ENCODE data around the gene SMCP.

SMCP gene

DNA sequence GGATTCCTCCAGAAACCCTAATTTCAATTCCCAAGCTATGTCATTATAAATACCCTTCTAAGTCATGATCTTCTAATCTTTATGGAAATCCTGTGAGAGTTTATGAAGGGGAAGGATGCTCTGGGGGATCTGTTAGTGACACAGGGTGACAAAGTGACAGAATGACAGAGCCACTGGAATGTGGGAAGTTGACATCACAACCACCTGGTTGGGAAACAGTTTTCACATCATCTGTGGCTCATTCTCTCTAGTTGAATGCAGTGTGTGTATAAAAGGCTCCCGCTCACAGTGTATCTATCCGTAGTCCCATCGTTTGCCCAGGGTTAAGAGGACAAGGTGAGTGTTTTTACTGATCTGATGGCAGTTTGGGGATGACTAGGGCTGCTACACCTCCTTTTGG lies 18.4 kb upstream of the SMCP start, which contains the start of gene LCE7A:
Gene LCE7A (plus strand): TSS at position 301 of the 400 bp plus-strand sequence. CDS start 702 bp downstream, outside the sequence.
- no peaks in the 10 kb centered on the region for H3K9me3 ChIP-seq (ENCODE audit: severe bottlenecking)
- no peak within 1 kb of the TSS for H3K27ac ChIP-seq
- no peak within 1 kb of the TSS for H3K4me3 ChIP-seq (ENCODE audit: low read depth, low read length)
- DNase-seq, result no peak
- no peaks in the 10 kb centered on the region for H3K36me3 ChIP-seq
- H3K27me3 ChIP-seq (ENCODE audit: insufficient read depth, low read depth, severe bottlenecking), result peaks cover 95% of the 10 kb centered on the region
- TF ChIP-seq CTCF (IDR thresholded peaks at IDR 0.05; ENCODE audit: low read depth, low read length), result no peak

DNA sequence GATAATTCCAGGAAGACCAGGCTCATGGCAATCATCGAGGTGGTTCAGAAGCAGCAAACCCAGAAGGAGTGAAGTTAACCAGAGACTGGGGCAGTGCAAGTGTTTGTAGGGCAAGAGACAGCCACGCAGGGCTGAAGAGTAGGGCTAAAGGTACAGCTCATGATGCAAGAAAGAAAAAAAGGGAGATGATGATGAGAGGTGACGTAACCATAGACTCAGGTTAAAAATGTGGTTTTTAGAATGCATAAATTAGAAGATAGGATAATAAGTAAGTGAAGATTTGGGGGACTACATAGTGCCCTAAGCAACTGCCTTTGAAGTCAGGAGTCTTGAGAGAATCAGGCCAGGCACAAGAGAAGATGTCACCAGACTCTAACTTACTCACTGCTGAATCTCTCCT lies 18.0 kb upstream of the SMCP start:
- no peak for TF ChIP-seq CTCF (IDR thresholded peaks at IDR 0.05; ENCODE audit: low read depth, low read length)
- H3K4me3 ChIP-seq (ENCODE audit: low read depth, low read length), result no peak overlapping the region
- no peaks in the 10 kb centered on the region for H3K9me3 ChIP-seq (ENCODE audit: severe bottlenecking)

DNA sequence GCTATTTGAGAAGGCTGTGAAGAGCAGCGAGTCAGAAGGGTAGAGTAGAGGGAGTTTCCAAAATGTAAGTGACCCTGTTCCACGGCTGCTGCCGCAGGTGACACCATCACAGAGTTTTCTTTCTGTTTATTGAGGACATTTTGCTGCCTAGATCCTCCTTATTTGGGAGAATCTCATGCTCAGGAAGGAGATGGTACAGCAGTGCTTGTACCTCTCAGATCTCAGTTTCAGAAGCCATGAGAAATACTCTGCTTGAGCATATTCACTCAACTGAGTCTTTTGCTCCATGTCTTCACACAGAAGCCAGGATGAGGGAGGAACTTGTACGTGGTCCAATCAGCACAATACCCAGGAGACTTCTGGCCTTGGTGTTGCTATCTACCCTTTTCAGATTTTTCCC lies 16.7 kb upstream of the SMCP start:
- TF ChIP-seq CTCF (IDR thresholded peaks at IDR 0.05; ENCODE audit: low read depth, low read length), result no peak
- DNase-seq, result no peak
- Histone ChIP-seq H3K36me3 (no peaks in the 10 kb centered on the region), H3K27ac (no peak overlapping the region), H3K27me3 (ENCODE audit: insufficient read depth, low read depth, severe bottlenecking) (peaks cover 86% of the 10 kb centered on the region), H3K9me3 (ENCODE audit: severe bottlenecking) (no peaks in the 10 kb centered on the region), H3K4me3 (ENCODE audit: low read depth, low read length) (no peak overlapping the region)

More for the DNA sequence above, 18.0 kb upstream of the SMCP start:
- Histone ChIP-seq H3K27me3 (ENCODE audit: insufficient read depth, low read depth, severe bottlenecking) (peaks cover 92% of the 10 kb centered on the region), H3K27ac (no peak overlapping the region), H3K36me3 (no peaks in the 10 kb centered on the region)
- DNase-seq, result no peak

- H3K4me3 ChIP-seq (ENCODE audit: low read depth, low read length), result no peak overlapping the region
- no peaks in the 10 kb centered on the region for H3K9me3 ChIP-seq (ENCODE audit: severe bottlenecking)
- no peak for DNase-seq
- H3K36me3 ChIP-seq, result no peaks in the 10 kb centered on the region
- H3K27me3 ChIP-seq (ENCODE audit: insufficient read depth, low read depth, severe bottlenecking), result peaks cover 72% of the 10 kb centered on the region
- no peak overlapping the region for H3K27ac ChIP-seq
- TF ChIP-seq CTCF (IDR thresholded peaks at IDR 0.05; ENCODE audit: low read depth, low read length), result no peak
Measured at GRCh38 chr1:152864443-152864842, 13.7 kb upstream of the SMCP start.

DNA sequence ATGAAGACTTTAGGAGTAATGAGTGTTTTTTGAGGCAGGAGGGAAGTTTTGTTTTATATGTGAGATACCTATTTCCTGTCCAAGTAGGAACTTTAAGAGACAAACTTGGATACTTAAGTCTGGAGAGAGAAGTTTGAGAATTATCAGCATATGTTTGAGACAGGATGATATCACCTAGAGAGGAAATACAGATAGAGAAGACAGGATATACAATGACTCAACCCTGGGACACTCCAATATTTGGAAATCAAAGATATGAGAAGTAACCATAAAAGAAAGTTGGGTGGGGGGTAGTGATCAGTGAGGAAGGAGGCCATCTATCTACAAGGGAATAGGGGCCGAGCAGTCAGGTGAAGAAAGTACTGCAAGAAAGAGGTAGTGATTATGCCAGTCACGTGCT lies 11.8 kb upstream of the SMCP start:
- TF ChIP-seq CTCF (IDR thresholded peaks at IDR 0.05; ENCODE audit: low read depth, low read length), result no peak
- DNase-seq, result no peak
- Histone ChIP-seq H3K27ac (no peak overlapping the region), H3K27me3 (ENCODE audit: insufficient read depth, low read depth, severe bottlenecking) (peaks cover 53% of the 10 kb centered on the region), H3K36me3 (no peaks in the 10 kb centered on the region), H3K9me3 (ENCODE audit: severe bottlenecking) (no peaks in the 10 kb centered on the region), H3K4me3 (ENCODE audit: low read depth, low read length) (no peak overlapping the region)

DNA sequence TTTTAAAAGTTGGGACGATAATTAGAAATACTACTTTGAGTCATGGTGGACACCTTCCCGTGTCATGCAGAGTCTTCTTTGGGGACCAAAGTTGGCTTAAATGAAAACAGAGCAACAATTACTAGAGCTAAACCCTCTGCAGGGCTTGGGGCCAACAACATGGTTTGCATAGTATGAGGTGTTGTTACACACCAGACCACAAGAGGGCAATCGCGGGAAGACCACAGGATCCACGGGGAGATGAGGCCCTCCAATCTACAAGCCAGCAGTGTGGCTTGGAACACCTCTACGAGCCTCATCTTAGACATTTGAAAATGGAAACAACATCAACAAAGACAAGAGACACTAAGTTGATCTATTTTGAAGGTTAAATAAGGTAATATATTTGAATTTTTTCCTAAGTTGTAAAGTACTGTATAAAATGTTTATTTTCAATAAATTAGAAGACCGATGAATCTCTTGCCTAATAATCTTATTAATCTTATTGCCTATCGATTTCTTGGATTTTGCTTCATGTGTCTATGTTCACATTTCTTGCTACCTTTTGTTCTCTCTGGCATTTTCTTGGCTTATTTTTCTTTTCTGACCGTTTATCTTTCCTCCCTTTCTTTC lies 8.2 kb upstream of the SMCP start:
- peak; percentile 95 for DNase-seq

More for the DNA sequence above, 8.2 kb upstream of the SMCP start:
- Histone ChIP-seq H3K4me3 (ENCODE audit: low read depth, low read length) (no peak overlapping the region), H3K36me3 (no peaks in the 10 kb centered on the region), H3K27me3 (ENCODE audit: insufficient read depth, low read depth, severe bottlenecking) (peaks cover 23% of the 10 kb centered on the region), H3K9me3 (ENCODE audit: severe bottlenecking) (no peaks in the 10 kb centered on the region), H3K27ac (no peak overlapping the region)
- TF ChIP-seq CTCF (IDR thresholded peaks at IDR 0.05; ENCODE audit: low read depth, low read length), result peak; percentile 99
